NCI-H1694 (cell line): ENCODE measurements around the gene FXYD4.
"Not testable (repeated sequence)": the region's sequence is repeated elsewhere in the genome, so short reads cannot be mapped to it uniquely, and the experiment has no call there.

Experiments
- DNase-seq: peaks from one replicate; lab custom pipeline; 2025; lab: John Stamatoyannopoulos, UW

The FXYD4 gene

GRCh38 chr10:43376046-43376635 is 4.7 kb downstream of the FXYD4 start:
- DNase-seq = no peak

DNA sequence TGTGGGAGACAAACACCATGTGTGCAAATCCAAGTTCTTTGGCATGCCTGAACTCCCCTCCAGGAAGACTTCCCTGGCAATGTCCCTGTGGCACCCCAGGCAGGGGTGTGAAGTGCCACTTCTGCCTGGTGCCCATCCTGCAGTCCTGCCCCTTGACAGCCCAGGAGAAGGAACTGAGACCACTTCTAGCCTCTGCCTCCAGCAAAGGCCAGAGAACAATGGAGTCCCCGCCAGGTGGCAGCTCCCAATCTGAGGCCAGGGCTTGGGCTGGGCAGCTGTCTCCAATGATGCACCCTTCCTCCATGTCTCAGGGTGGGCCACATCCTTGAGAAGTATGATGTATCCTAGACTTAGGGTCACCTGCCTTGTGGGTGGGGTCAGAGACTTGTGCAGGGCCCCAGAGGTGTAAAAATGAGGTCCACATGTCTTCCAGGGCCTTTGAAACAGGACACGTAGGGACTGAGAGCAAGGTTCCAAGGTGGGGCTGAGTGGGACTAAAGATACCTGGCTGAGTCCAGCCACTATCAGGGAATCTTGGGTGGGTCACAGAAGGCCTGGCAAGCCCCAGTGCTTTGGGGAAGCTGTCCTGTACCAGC is 5.5 kb downstream of the FXYD4 start:
- DNase-seq = no peak

- DNase-seq = no peak
These were observed 6.0 kb downstream of the FXYD4 start for GRCh38 chr10:43377424-43377883.

GRCh38 chr10:43380610-43381222 is 9.3 kb downstream of the FXYD4 start:
- no peak for DNase-seq

DNA sequence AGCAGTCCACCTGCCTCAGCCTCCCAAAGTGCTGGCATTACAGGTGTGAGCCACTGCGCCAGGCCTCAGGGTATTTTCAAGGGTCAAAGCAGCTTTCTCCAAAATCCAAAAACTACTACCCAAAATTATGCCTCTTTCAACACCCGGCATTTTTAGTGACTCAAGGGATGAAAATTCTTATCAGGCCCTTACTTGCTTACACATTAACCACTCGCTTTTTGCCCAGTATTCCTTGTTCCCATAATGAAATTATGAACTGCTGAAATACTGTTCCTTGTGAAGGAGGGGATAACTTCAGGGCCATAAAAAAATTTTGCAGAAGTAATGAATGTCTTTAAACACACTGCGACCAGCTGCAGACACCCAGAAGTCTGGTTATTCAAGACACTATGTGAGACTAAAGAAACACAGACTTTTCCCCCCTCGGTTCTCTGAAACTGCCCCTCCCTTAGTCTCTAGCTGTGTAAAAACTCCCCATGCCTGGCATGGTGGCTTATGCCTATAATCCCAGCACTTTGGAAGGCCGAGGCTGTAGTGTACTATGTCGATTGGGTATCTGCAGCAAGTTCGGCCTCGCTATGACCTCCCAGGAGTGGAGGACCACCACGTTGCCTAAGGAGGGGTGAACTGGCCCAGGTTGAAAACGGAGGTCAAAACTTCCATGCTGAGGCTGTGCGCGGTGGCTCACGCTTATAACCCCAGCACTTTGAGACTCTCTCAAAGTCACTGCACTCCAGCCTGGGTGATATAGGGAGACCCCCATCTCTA is 12.0 kb downstream of the FXYD4 start:
- no peak for DNase-seq

- no peak for DNase-seq
These were observed 13.1 kb downstream of the FXYD4 start for GRCh38 chr10:43384252-43385221.

DNA sequence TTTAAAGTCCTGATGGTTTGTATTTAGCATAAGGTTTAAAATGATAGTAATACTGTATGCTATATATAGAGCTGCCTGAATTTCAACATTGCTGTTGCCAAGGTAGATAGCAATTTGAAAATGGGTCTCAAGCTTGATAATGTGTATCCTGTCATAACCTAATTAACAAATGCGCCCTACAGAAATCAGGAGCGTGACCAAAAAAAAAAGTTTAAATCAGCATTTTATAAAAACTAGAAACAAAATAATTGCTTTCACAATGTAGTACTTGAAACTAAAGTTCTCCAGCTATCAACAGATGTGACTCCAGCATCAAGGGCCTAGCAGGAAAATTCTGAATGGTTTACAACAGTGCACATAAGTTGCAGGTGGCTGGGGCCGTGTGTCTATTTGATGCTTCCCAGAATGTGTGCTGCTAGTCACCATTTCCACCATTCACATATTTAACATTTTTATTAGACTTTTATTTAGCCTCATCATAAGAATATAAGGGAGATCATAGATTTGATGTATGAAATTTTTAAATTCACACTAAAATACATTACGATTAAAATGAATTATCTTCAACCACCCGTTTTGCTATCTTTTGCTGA is 14.1 kb downstream of the FXYD4 start:
- DNase-seq = no peak

DNA sequence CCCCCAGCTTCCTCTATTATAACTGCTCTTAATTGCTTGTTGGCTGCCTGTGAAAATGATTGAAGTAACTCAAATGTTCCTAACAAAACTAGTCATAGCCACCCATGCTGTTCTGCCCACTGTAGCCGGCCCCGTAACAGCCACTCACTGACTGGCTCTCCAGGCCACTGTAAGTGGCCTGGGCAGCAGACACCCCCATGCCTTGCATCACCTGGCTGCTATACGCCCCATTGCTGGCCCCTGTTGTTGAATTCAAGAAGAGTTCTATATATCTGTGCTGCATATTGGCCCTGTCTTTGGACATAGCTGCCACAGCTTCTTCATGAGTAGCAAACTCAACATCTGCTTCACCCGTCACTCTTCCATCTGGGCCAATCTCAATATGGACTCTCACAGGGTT is 15.1 kb downstream of the FXYD4 start:
- DNase-seq = no peak

- DNase-seq = no peak
These were observed 15.7 kb downstream of the FXYD4 start for GRCh38 chr10:43386981-43387677.

DNA sequence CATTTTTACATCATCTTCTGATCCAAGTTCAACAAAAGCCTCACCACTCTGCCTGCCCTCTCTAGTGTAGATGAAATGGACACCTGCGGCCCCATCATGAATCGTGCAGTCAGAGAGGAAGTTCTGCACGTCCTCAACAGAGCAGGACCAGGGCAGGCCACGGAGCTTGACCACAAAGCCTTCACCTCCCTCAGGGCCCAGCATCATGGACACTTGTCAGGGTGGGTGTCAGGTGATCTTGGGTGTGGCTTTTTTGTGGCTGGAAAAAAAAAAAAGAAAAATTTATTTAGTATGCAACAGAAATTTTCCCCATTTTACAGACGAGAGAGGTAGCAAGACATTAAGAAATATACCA is 16.2 kb downstream of the FXYD4 start:
- DNase-seq = no peak

GRCh38 chr10:43389867-43390266 is 18.4 kb downstream of the FXYD4 start:
- DNase-seq = no peak

GRCh38 chr10:43390333-43390732 is 18.9 kb downstream of the FXYD4 start:
- no peak for DNase-seq

DNA sequence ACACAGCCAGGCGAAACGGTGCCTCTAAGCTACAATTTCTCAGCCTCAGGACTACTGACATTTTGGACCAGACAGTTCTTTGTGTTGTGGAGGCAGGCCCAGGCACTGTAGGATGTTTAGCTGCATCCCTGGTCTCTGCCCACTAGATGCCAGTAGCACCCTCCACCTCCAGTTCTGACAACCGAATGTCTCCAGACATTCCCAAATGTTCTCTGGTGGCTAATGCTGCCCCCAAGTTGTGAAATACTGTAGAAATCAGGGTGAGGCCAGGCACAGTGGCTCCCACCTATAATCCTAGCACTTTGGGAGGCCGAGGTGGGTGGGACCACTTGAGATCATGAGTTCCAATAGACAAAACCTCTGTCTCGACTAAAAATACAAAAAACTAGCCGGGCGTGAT is 19.3 kb downstream of the FXYD4 start:
- peak; percentile 19 for DNase-seq

DNA sequence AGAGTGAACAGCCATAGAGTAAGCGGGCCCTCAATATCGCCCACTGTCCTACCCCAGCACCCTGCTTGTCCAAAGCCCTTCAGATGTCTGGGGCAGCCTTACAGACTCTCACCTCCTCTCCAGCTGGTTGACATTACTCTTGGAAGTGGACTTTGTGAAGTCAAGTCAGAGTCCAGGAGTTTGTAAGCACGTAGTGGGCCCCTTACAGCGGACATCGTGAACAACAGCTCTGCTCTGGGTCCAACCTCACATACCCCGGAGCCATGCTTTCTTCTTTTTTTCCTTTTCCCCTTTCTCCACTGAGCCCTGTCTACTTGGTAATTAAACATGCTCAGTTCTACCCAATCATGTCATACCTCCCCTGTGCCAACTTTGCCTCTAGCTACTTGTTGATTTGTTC is 20.1 kb downstream of the FXYD4 start:
- DNase-seq = no peak

GRCh38 chr10:43392748-43393147 is 21.3 kb downstream of the FXYD4 start:
- no peak for DNase-seq

DNA sequence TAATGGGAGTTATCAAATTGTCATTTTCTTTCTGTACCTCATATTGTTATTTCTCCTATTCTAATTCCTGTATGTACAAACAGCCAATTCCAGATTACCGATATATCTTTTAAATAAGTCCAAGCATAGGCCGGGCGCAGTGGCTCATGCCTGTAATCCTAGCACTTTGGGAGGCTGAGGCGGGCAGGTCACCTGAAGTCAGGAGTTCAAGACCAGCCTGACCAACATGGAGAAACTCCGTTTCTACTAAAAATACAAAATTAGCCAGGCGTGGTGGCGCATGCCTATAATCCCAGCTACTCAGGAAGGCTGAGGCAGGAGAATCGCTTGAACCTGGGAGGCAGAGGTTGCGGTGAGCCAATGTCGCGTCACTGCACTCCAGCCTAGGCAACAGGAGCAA is 21.8 kb downstream of the FXYD4 start:
- not testable (repeated sequence) for DNase-seq

GRCh38 chr10:43393606-43394360 is 22.3 kb downstream of the FXYD4 start:
- DNase-seq = no peak

- DNase-seq = no peak
These were observed 23.4 kb downstream of the FXYD4 start for GRCh38 chr10:43394868-43395267.

GRCh38 chr10:43395571-43396060 is 24.2 kb downstream of the FXYD4 start:
- DNase-seq = no peak
